HFFc6 (cell line): ENCODE results near the gene PACRG. TPM values are rescaled to one million over a fixed set of nuclear protein-coding genes. Genes with fewer than 3 reads are reported as not detected.

Experiments
- DNase-seq: peaks from one replicate; pipeline ENCODE4 v3.0.0-alpha.2; 2018
- H3K27ac Mint-ChIP-seq: 2 replicates; pipeline ENCODE4 v1.8.0; 2020; ENCODE audit warnings: mild to moderate bottlenecking, mixed read lengths
- H3K27me3 Mint-ChIP-seq: 2 replicates; pipeline ENCODE4 v1.8.0; 2021; ENCODE audit warnings: mild to moderate bottlenecking, moderate library complexity, mixed read lengths; ENCODE audit not compliant: insufficient read depth
- H3K36me3 Mint-ChIP-seq: 2 replicates; pipeline ENCODE4 v1.8.0; 2021; ENCODE audit warnings: low read depth, mixed read lengths
- H3K4me1 Mint-ChIP-seq: 2 replicates; pipeline ENCODE4 v1.8.0; 2020; ENCODE audit warnings: low read depth, mixed read lengths
- H3K4me3 Mint-ChIP-seq: 2 replicates; pipeline ENCODE4 v1.8.0; 2020; ENCODE audit warnings: mild to moderate bottlenecking, moderate library complexity, mixed read lengths
- H3K9me3 Mint-ChIP-seq: 2 replicates; pipeline ENCODE4 v1.8.0; 2020; ENCODE audit warnings: mild to moderate bottlenecking, mixed read lengths
- total RNA-seq, 6 experiments: library from RNA; stranded (reverse); fragmentation: NEBNext Ultra II Directional; extraction: Animal tissue kit (Norgen Biotek cat#: 25700); gene quantifications; 2 replicates in 1 of 6; 3 replicates in 5 of 6; pipeline ENCODE4 v1.2.3, GENCODE V29; 2021
- TF ChIP-seq, protein P1 (sequence below): fragments of 200-600 bp; sonication (generic); IDR thresholded peaks from 2 replicates; pipeline ENCODE4 v1.5.0; 2021; ENCODE audit warnings: antibody characterized with exemption, mild to moderate bottlenecking

Gene PACRG
- total RNA-seq, 6 experiments from 2014 or later: not detected

DNA sequence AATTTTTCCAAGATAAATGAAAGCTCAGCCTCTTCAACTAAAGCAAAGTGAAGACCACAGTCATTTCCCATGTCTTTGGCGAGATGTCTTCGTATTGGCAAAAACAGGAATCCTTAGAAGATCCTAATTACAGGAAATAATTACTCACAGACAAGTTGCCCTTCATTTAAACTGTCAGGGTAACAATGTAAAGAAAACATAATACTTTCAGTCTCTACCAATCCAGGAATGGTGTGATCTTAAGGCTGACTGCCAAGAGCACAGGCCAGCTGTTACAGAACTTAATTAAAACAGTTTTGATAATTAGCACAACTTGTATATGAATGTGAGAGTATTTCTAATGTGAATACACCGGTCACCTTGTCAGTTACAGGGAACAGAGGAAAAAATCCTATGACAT lies 292.2 kb downstream of the PACRG start:
- no peaks in the 10 kb centered on the region; the same call in none of the 2 replicates for H3K27me3 Mint-ChIP-seq
- no peak for DNase-seq
- peaks cover 18% of the 10 kb centered on the region for H3K9me3 Mint-ChIP-seq
- H3K4me3 Mint-ChIP-seq: no peak overlapping the region
- TF ChIP-seq, protein P1, sequence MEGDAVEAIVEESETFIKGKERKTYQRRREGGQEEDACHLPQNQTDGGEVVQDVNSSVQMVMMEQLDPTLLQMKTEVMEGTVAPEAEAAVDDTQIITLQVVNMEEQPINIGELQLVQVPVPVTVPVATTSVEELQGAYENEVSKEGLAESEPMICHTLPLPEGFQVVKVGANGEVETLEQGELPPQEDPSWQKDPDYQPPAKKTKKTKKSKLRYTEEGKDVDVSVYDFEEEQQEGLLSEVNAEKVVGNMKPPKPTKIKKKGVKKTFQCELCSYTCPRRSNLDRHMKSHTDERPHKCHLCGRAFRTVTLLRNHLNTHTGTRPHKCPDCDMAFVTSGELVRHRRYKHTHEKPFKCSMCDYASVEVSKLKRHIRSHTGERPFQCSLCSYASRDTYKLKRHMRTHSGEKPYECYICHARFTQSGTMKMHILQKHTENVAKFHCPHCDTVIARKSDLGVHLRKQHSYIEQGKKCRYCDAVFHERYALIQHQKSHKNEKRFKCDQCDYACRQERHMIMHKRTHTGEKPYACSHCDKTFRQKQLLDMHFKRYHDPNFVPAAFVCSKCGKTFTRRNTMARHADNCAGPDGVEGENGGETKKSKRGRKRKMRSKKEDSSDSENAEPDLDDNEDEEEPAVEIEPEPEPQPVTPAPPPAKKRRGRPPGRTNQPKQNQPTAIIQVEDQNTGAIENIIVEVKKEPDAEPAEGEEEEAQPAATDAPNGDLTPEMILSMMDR: no peak
- no peak overlapping the region for H3K27ac Mint-ChIP-seq
- H3K4me1 Mint-ChIP-seq: peaks cover 17% of the 10 kb centered on the region
- no peaks in the 10 kb centered on the region for H3K36me3 Mint-ChIP-seq

DNA sequence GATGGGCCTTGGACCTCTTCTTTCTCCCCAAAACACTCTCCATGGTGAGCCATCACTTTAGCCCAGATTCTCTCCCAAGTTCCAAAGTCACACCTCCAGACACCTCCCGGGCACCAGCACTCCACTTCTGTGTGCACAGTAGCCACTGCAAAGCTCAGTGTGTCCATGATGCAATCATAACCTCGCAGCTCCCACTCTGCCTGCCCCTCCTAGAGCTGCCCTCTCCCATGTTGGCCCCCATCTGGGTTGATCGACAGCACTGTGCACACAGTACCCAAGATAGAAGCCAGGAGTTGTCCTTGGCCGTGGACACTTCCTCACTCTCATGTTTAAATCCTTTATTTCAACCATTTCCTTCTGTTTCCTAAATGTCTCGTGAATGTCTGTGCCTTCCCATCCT lies 293.3 kb downstream of the PACRG start:
- TF ChIP-seq, protein P1: no peak
- no peak overlapping the region for H3K27ac Mint-ChIP-seq
- peaks cover 22% of the 10 kb centered on the region for H3K9me3 Mint-ChIP-seq

DNA sequence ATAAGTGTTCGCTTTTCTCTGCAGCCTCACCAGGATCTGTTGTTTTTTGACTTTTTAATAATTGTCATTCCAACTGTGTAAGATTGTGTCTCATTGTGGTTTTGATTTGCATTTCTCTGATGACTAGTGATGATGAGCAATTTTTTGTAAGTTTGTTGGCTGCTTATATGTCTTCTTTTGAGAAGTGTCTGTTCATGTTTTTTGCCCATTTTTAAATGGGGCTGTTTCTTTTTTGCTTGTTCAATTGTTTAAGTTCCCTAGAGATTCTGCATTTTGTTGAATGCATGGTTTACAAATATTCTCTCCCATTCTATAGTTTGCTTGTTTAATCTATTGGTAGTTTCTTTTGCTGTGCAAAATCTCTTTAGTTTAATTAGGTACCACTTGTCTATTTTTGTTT lies 295.9 kb downstream of the PACRG start:
- no peak overlapping the region for H3K4me3 Mint-ChIP-seq
- H3K27ac Mint-ChIP-seq: no peak overlapping the region
- no peaks in the 10 kb centered on the region for H3K36me3 Mint-ChIP-seq
- H3K9me3 Mint-ChIP-seq: peaks cover 22% of the 10 kb centered on the region
- TF ChIP-seq, protein P1: no peak
- H3K27me3 Mint-ChIP-seq: no peaks in the 10 kb centered on the region; the same call in none of the 2 replicates
- no peak for DNase-seq
- no peaks in the 10 kb centered on the region for H3K4me1 Mint-ChIP-seq

More for the DNA sequence above, 293.3 kb downstream of the PACRG start:
- H3K36me3 Mint-ChIP-seq: no peaks in the 10 kb centered on the region
- peaks cover 11% of the 10 kb centered on the region for H3K4me1 Mint-ChIP-seq
- H3K27me3 Mint-ChIP-seq: no peaks in the 10 kb centered on the region; the same call in none of the 2 replicates
- no peak overlapping the region for H3K4me3 Mint-ChIP-seq
- DNase-seq: no peak

DNA sequence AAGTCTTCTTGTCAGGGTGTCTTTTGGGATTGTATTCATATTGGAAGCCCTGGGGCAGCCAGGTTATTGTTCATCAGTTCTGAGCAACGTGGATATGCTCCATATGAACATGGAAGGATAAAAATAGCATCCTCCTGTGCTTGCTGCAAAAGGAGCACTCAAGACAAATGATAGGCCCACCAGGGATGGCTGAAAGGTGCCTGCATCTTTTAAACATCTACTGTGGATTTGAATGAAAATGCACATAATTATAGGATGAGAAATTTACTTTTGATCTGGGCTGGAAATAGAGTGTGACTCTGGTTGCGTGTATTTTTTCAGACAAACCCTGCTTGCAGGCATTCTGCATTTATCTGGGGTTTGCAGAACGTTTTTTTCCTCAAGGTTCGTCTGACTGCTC lies 299.1 kb downstream of the PACRG start:
- peaks cover 2% of the 10 kb centered on the region; the same call in 1 of the 2 replicates for H3K27me3 Mint-ChIP-seq
- no peaks in the 10 kb centered on the region for H3K36me3 Mint-ChIP-seq
- H3K4me3 Mint-ChIP-seq: no peak overlapping the region
- peaks cover 22% of the 10 kb centered on the region for H3K9me3 Mint-ChIP-seq
- no peak overlapping the region for H3K27ac Mint-ChIP-seq
- no peaks in the 10 kb centered on the region for H3K4me1 Mint-ChIP-seq
- TF ChIP-seq, protein P1: no peak
- no peak for DNase-seq

DNA sequence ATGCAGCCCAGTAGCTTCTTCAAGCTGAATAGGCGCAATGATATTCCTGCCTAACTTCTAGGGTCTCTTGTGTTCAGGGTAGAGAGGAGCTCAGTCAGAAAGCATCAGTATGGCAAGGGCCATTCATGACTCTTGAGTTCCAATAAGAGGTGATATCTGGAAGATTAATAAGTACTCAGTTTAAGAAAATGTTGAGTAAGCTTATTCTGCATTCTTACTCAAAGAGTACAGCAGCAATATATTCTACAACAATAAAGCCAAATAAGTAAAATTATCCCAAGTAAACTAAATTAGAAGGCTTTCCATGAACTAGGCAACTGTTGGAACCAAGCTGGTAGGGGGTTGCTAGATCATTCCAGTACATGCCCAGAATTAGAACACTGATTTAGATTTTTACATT lies 303.2 kb downstream of the PACRG start:
- no peak overlapping the region for H3K27ac Mint-ChIP-seq
- TF ChIP-seq, protein P1: no peak
- H3K4me3 Mint-ChIP-seq: no peak overlapping the region
- no peaks in the 10 kb centered on the region for H3K36me3 Mint-ChIP-seq
- DNase-seq: no peak
- H3K27me3 Mint-ChIP-seq: peaks cover 7% of the 10 kb centered on the region; the same call in 1 of the 2 replicates
- no peaks in the 10 kb centered on the region for H3K9me3 Mint-ChIP-seq
- H3K4me1 Mint-ChIP-seq: no peaks in the 10 kb centered on the region

DNA sequence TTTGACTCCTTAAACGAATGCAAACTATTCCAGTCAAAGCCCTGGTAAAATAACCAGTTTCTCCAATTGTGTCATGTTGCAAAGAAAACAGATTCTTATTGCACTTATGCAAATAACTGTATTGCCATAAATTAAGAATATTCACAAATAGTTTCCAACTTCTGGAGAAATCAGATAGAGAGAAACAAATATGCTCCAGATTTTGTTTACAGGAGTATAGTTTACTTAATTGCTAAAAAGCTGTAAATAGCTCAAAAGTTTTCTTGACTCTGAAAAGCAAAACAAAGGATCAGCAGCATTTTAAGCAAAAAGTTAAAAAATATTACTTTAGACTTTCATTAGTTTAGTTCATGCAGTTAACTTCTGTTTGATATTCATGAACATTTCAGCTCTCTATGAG lies 304.2 kb downstream of the PACRG start:
- TF ChIP-seq, protein P1: no peak
- Mint-ChIP-seq H3K27me3 (peaks cover 7% of the 10 kb centered on the region; the same call in 1 of the 2 replicates), H3K4me1 (no peaks in the 10 kb centered on the region), H3K27ac (no peak overlapping the region), H3K36me3 (no peaks in the 10 kb centered on the region), H3K9me3 (no peaks in the 10 kb centered on the region), H3K4me3 (no peak overlapping the region)
- DNase-seq: no peak
